A673 (cell line): Measurements from ENCODE around the gene ZNRF4.

Experiments
- EZH2 ChIP-seq: fragments of 200-600 bp; sonication (generic); IDR thresholded peaks from 2 replicates; pipeline ENCODE4 v1.6.1; 2017; ENCODE audit warnings: borderline replicate concordance, low read depth, mild to moderate bottlenecking, mixed read lengths, antibody characterized with exemption, low read length; ENCODE audit not compliant: poor library complexity, severe bottlenecking
- TF ChIP-seq, protein P1 (sequence below): fragments of 300-800, 200-600 bp; sonication (generic); conservative IDR thresholded peaks from 2 replicates; pipeline ENCODE4 v1.5.1; 2017; ENCODE audit warnings: low read depth, mild to moderate bottlenecking, antibody characterized with exemption, low read length, moderate library complexity, mixed read lengths

DNA sequence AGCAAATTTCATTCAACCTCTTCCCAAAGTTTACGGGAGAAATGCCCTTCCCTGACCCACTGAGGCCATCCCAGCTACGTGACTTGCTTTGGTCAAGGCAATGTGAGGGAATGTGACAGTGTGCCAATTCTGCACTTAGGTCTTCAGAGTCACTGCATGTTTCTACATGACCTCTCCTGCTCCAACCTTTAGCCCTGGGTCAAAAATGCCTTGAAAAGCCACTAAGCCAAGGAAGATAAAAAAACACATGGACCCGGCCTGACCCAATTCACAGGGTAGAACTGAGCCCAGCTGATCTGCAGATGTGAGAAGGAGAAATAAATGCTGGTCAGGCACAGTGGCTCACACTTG, 30.0 kb downstream of the ZNRF4 start:
- TF ChIP-seq, protein P1, sequence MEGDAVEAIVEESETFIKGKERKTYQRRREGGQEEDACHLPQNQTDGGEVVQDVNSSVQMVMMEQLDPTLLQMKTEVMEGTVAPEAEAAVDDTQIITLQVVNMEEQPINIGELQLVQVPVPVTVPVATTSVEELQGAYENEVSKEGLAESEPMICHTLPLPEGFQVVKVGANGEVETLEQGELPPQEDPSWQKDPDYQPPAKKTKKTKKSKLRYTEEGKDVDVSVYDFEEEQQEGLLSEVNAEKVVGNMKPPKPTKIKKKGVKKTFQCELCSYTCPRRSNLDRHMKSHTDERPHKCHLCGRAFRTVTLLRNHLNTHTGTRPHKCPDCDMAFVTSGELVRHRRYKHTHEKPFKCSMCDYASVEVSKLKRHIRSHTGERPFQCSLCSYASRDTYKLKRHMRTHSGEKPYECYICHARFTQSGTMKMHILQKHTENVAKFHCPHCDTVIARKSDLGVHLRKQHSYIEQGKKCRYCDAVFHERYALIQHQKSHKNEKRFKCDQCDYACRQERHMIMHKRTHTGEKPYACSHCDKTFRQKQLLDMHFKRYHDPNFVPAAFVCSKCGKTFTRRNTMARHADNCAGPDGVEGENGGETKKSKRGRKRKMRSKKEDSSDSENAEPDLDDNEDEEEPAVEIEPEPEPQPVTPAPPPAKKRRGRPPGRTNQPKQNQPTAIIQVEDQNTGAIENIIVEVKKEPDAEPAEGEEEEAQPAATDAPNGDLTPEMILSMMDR: no peak
- TF ChIP-seq EZH2: no peak
